Caki2 (cell line): Measurements from ENCODE around the gene PELI3. TPM values are rescaled to one million over a fixed set of nuclear protein-coding genes. Genes with fewer than 3 reads are reported as not detected.
"Not testable (repeated sequence)": the region's sequence is repeated elsewhere in the genome, so short reads cannot be mapped to it uniquely, and the experiment has no call there.

Experiments used
- DNase-seq: peaks from one replicate; pipeline ENCODE4 v3.0.0-alpha.2; 2015; ENCODE audit warnings: low read depth
- in situ Hi-C: cut with HindIII; loops from 2 replicates; pipeline ENCODE4 v1.10.0; 2016; ENCODE audit warnings: low sequenced_read_pairs, low pct_unique_long_range_greater_than_20kb, mixed read lengths
- total RNA-seq: library from RNA; depleted of rRNA; stranded (reverse); fragments of >200 nt; shearing (Covaris generic); gene quantifications from 2 replicates; pipeline ENCODE4 v1.2.3, GENCODE V29; 2014; ENCODE audit warnings: low replicate concordance

Gene PELI3
- total RNA-seq, 1 experiment from 2014 or later: 16.7 TPM

GRCh38 chr11:66440101-66440939, 26.4 kb upstream of the PELI3 start:
- DNase-seq, in situ Hi-C loops: not testable (repeated sequence)

- DNase-seq, in situ Hi-C loops: not testable (repeated sequence)
Measured at GRCh38 chr11:66440940-66441282, 25.8 kb upstream of the PELI3 start.

DNA sequence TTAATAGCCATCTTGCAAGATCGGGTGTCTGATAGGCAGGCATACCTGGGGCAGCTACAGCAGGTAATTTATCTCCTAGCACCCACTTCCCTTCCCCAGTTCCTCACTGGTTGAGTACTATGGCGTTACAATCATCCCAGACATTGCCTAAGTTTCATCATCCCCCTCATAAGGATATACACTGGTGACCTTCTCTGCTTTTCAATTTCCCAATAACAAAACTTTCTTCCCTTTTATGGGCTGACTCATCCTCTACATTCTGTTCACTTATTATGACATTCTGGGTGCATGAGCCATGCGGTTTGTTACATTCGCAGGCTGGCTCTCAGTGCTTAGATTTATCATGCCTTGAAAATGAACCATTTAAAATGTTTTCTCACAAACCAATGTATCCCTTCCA, 23.1 kb upstream of the PELI3 start:
- DNase-seq: no peak
- in situ Hi-C loops: no loop called here

DNA sequence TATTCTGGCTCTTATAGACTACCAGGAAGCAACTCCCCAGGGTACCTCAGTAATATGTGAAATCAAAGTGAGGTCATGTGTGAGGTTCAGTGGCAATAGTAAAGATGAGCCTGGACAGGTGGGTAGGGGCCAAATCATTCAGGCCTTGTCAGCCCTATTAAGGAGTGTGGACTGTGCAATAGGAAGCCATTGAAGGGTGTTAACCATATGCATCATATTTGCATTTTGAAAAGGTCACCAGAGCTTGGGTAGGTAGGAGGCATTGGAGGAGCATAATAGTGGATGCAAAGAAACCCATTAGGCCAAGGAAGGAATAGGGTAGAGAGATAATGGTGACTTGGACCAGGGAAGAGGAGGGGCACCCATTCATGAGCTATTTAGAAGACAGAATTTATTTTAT, 19.7 kb upstream of the PELI3 start:
- DNase-seq: no peak
- in situ Hi-C loops: no loop called here

- no peak for DNase-seq
- in situ Hi-C loops: no loop called here
Measured at GRCh38 chr11:66448523-66448922, 18.2 kb upstream of the PELI3 start.

GRCh38 chr11:66450560-66450959, 16.1 kb upstream of the PELI3 start:
- no peak for DNase-seq
- in situ Hi-C loops: no loop called here

DNA sequence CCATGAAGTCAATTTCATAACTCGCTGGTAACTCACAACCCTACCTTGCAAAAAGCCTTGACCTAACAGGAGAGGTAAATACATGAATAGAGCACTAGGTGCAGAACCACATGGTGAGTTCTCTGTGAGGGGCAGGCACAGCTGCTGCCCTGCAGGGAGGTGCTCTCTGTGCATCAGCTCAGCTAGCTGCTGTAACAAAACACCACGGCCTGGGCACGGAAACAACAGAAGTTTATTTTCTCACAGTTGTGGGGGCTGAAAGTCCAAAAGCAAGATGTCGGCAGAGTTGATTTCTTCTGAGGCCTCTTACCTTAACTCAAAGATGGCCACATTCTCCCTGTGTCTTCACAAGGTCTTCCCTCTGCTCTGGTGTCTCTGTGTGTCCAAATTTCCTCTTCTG, 15.0 kb upstream of the PELI3 start:
- in situ Hi-C loops: no loop called here
- DNase-seq: no peak

- in situ Hi-C loops: no loop called here
- DNase-seq: no peak
Measured at GRCh38 chr11:66454247-66454646, 12.5 kb upstream of the PELI3 start.

DNA sequence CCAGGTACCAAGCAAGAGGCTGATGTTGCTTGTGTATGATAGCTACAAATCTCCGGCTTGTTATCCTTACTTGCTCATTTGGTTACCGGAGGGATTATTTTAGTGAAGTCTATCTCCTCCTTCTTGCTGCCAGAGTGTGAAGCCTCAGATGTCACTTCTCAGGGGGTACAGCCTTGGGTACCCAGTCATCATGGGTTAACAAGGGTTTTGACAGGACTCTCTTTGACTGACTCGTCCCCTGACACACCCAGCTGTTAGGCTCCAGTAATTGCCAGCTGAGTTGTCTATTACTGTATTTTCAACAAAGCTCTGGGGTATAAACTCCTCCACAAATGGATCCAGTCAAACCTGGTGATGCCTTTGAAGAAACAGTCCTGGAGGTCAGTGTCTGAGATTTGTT, 11.9 kb upstream of the PELI3 start:
- in situ Hi-C loops: no loop called here

GRCh38 chr11:66457826-66458225, 8.9 kb upstream of the PELI3 start:
- in situ Hi-C loops: no loop called here
- DNase-seq: no peak

More for the DNA sequence above, 11.9 kb upstream of the PELI3 start:
- DNase-seq: no peak

DNA sequence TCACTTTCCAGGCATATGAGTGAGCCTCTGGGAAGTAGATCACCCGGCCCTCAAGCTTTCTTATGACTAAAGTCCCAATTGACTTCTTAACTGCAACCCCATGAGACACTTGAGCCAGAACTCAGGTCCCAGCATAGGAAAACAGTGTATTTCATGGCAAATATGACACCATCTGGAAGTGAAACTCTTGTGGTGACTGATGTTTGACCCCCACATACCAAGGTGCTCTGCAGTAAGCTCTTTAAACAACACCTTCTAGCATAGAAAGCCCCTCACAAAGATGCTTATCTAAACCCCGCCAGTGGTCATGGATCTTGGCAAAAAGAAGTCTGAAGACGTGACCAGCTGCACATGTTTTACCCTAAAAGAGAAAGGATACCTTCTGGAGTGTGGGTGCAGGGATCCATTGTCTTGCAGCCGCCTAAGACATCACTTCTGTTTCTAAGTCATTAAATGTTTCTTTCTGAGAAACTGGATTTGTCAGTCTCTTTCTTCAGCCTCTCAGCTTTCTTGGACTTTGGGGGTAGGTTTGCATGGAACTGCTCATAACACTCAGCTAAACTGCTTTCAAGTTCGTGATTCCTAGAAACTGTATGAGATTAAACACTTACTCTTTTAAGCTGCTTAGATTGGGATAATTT, 7.4 kb upstream of the PELI3 start:
- DNase-seq: no peak
- in situ Hi-C loops: no loop called here

GRCh38 chr11:66462010-66462409, 4.7 kb upstream of the PELI3 start:
- DNase-seq: no peak
- in situ Hi-C loops: no loop called here

- in situ Hi-C loops: no loop called here
- no peak for DNase-seq
Measured at GRCh38 chr11:66462911-66463310, 3.8 kb upstream of the PELI3 start.

- DNase-seq, in situ Hi-C loops: not testable (repeated sequence)
Measured at GRCh38 chr11:66464116-66464515, 2.6 kb upstream of the PELI3 start.

GRCh38 chr11:66464916-66465315, 1.8 kb upstream of the PELI3 start:
- in situ Hi-C loops: no loop called here
- no peak for DNase-seq

DNA sequence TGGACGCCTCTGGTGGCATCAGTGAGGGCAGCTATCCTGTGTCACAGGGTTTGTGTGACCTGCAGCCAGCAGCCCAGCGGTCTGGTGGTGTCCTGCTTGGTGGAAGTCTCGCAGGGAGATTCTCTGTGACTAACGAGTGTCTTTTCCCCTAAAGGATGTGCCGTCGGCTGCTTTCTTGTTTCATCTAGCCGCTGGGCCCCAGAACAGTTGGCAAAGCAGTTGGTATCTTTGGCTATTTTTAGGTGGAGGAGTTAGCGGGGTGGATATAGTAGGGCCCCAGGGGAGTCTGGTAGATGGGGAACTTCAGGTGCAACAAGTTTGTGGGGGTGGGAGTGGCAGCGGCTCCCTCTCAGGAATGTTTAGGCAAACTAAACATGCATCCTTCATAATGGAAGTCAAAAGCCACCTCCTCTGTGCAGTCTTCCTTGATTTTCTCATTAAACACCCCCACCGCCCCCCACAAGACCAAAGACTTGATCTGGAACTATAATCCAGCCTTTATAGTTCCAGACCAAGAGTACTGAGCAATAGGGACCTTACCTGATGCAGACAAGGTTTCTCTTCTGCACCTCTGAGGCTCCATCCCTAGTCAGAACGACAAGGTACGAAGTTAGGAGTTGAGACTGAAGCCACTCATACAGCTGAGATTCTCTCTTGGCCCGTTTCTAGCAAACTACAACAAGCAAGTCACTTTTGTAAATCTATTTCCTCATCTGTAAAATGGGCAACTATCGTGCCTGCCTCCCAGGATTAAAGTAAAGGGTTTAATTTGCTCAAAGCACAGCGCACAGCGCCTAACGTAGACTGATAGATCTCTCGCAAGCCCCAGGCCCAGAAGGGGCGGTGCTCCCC, 1.1 kb upstream of the PELI3 start:
- in situ Hi-C loops: no loop called here
- no peak for DNase-seq

GRCh38 chr11:66467034-66467659, 442 bp downstream of the PELI3 start:
- in situ Hi-C loops: no loop called here
- peak; percentile 23 for DNase-seq

DNA sequence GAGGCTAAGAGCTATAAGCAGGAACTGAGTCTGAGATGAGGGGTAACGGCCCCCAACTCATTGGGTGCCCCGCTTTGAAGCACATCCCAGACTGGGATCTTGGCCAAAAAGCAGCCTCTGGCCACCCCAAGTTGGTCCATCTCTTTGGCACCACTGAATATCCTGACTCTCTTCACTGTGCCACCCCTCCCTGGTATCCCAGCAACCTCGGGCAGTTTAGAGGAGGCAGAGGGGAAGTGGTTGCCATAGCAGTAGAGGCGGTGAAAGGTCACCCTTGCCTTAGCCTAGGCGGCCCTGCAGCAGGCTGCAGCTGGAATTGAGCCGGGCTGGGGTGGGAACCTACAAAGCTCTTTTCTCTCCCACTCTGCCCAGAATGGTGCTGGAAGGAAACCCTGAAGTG, 1.1 kb downstream of the PELI3 start:
- in situ Hi-C loops: no loop called here
- DNase-seq: peak; percentile 5

DNA sequence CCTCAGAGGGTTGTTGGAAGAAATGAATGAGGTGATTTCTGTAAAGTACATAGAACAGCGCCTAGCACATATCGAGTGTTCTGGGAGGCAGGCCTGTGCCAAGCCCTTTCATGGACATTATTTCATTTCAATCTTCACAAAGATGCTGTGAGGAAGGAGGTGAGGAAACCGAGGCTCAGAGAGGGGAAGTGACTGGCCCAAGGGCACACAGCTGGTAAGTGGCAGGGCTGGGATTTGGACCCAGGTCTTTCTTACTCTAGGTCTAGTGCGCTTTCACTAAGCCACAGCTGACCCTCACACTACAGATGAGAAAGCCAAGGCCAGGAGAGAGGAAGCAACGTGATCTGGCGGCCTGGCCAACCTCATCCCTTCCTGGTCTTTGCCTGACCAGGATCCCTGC, 2.0 kb downstream of the PELI3 start:
- in situ Hi-C loops: no loop called here
- no peak for DNase-seq
